ENCODE measurements around the gene HELZ2.
"Not testable (repeated sequence)": the region's sequence is repeated elsewhere in the genome, so short reads cannot be mapped to it uniquely, and the experiment has no call there.

The HELZ2 gene

GRCh38 chr20:63564036-63564810 is 9.8 kb downstream of the HELZ2 start:
- Histone ChIP-seq H3K9ac (ENCODE audit: low read depth in 1 of 2, low read length in 2 of 2) (no peak overlapping the region), H3K27me3 (ENCODE audit: control insufficient read depth in 1 of 2, insufficient read depth in 2 of 2, low read length in 2 of 2) (no peaks in the 10 kb centered on the region), H3K36me3 (ENCODE audit: control insufficient read depth in 1 of 2, insufficient read depth in 2 of 2, low read length in 2 of 2) (peaks cover 0 to 23% of the 10 kb centered on the region in 2 donors), H3K4me1 (ENCODE audit: control insufficient read depth in 1 of 2, insufficient read depth in 2 of 2, low read length in 2 of 2) (peaks cover 0 to 17% of the 10 kb centered on the region in 2 donors), H3K27ac (ENCODE audit: low read depth, low read length) (no peak overlapping the region), H3K9me3 (ENCODE audit: control insufficient read depth in 1 of 2, low read length in 2 of 2) (no peaks in the 10 kb centered on the region), H3K4me3 (ENCODE audit: low read depth in 1 of 2, low read length in 2 of 2) (no peak overlapping the region)

- Histone ChIP-seq H3K36me3 (ENCODE audit: control insufficient read depth in 1 of 2, insufficient read depth in 2 of 2, low read length in 2 of 2) (peaks cover 0 to 23% of the 10 kb centered on the region in 2 donors), H3K27me3 (ENCODE audit: control insufficient read depth in 1 of 2, insufficient read depth in 2 of 2, low read length in 2 of 2) (no peaks in the 10 kb centered on the region), H3K4me3 (ENCODE audit: low read depth in 1 of 2, low read length in 2 of 2) (no peak overlapping the region)
Measured at GRCh38 chr20:63563225-63563935, 10.7 kb downstream of the HELZ2 start.

GRCh38 chr20:63562461-63563224 is 11.4 kb downstream of the HELZ2 start:
- Histone ChIP-seq H3K9ac (ENCODE audit: low read depth in 1 of 2, low read length in 2 of 2) (no peak overlapping the region), H3K27me3 (ENCODE audit: control insufficient read depth in 1 of 2, insufficient read depth in 2 of 2, low read length in 2 of 2) (no peaks in the 10 kb centered on the region), H3K27ac (ENCODE audit: low read depth, low read length) (no peak overlapping the region), H3K4me3 (ENCODE audit: low read depth in 1 of 2, low read length in 2 of 2) (no peak overlapping the region), H3K4me1 (ENCODE audit: control insufficient read depth in 1 of 2, insufficient read depth in 2 of 2, low read length in 2 of 2) (peaks cover 0 to 5% of the 10 kb centered on the region in 2 donors), H3K9me3 (ENCODE audit: control insufficient read depth in 1 of 2, low read length in 2 of 2) (no peaks in the 10 kb centered on the region), H3K36me3 (ENCODE audit: control insufficient read depth in 1 of 2, insufficient read depth in 2 of 2, low read length in 2 of 2) (peaks cover 0 to 23% of the 10 kb centered on the region in 2 donors)

More at GRCh38 chr20:63563225-63563935, 10.7 kb downstream of the HELZ2 start:
- Histone ChIP-seq H3K9ac (ENCODE audit: low read depth in 1 of 2, low read length in 2 of 2) (no peak overlapping the region), H3K27ac (ENCODE audit: low read depth, low read length) (no peak overlapping the region), H3K9me3 (ENCODE audit: control insufficient read depth in 1 of 2, low read length in 2 of 2) (no peaks in the 10 kb centered on the region), H3K4me1 (ENCODE audit: control insufficient read depth in 1 of 2, insufficient read depth in 2 of 2, low read length in 2 of 2) (peaks cover 0 to 9% of the 10 kb centered on the region in 2 donors)

DNA sequence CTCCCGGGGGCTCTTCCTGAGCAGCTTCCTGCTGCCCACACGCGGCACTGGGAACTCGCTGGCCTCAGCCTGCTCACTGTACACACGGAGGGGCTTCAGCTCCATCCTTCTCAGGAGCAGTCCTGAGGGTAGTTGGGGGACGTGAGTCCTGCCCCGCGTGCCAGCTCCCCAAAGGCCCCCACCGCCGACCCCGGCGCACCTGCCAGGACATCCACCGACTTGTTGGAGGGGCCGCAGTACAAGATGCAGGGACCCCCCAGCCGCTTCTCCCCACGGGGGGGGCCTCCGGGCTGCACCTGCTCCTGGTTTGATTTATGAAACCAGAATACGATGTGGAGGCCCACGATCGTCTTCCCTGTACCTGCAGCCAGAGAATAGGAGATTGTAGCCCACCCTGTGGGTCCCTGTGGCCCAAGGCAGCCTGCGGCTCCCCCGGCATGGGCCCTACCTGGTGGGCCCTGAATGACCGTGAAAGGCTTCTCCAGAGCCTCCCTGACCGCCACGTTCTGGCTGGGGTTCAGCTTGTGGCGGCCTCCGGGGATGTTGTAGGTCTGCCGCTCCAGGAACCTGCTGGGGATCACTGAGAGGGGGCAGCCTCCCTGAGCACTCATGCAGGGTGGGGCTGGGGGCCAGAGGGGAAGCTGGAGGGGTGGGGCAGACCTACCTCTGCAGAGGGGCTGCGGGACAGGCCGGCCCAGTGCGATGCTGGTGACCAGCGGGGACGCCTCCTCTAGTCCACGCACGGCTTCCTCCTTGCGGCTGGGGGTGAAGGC is 12.2 kb downstream of the HELZ2 start:
- Histone ChIP-seq H3K4me3 (ENCODE audit: low read depth in 1 of 2, low read length in 2 of 2) (no peak overlapping the region), H3K9me3 (ENCODE audit: control insufficient read depth in 1 of 2, low read length in 2 of 2) (no peaks in the 10 kb centered on the region), H3K36me3 (ENCODE audit: control insufficient read depth in 1 of 2, insufficient read depth in 2 of 2, low read length in 2 of 2) (peaks cover 0 to 23% of the 10 kb centered on the region in 2 donors), H3K4me1 (ENCODE audit: control insufficient read depth in 1 of 2, insufficient read depth in 2 of 2, low read length in 2 of 2) (no peaks in the 10 kb centered on the region), H3K27me3 (ENCODE audit: control insufficient read depth in 1 of 2, insufficient read depth in 2 of 2, low read length in 2 of 2) (no peaks in the 10 kb centered on the region), H3K27ac (ENCODE audit: low read depth, low read length) (no peak overlapping the region), H3K9ac (ENCODE audit: low read depth in 1 of 2, low read length in 2 of 2) (no peak overlapping the region)

DNA sequence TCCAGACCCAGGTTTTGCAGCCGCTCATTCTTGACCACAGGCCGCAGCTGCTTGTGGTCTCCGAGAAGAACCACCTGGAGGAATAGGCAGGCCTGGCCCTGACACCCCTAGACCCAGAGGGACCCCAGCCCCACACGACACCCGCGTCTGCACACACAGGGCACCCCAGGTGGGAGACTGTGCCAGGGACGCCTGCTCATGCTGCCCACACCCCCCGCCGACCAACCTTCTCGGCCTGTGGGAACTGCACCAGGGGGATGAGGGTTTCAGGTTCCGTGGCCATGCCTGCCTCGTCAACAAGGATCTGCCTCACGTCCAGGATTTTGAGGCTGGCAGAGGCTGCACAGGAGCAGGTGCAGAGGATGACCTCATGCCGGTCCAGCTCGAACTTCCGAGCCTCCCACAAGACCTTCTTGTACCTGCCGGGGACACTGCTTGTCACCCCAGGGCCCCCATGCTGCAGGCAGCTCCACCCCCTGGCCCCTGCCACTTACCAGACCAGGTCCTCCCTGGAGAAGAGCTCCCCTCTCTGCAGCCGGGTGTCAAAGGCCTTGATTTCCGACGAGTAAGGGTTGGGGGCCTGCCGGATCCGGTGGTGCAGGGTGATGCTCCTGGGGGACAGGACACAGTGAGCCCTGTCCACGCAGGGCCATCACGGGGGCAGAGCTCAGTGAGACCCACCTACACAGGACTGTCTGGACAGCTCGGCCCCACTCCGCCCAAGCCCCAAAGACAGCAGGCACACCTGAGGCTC is 13.0 kb downstream of the HELZ2 start:
- Histone ChIP-seq H3K36me3 (ENCODE audit: control insufficient read depth in 1 of 2, insufficient read depth in 2 of 2, low read length in 2 of 2) (peaks cover 0 to 23% of the 10 kb centered on the region in 2 donors), H3K4me1 (ENCODE audit: control insufficient read depth in 1 of 2, insufficient read depth in 2 of 2, low read length in 2 of 2) (no peaks in the 10 kb centered on the region), H3K9ac (ENCODE audit: low read depth in 1 of 2, low read length in 2 of 2) (no peak overlapping the region), H3K27ac (ENCODE audit: low read depth, low read length) (no peak overlapping the region), H3K9me3 (ENCODE audit: control insufficient read depth in 1 of 2, low read length in 2 of 2) (no peaks in the 10 kb centered on the region), H3K4me3 (ENCODE audit: low read depth in 1 of 2, low read length in 2 of 2) (no peak overlapping the region), H3K27me3 (ENCODE audit: control insufficient read depth in 1 of 2, insufficient read depth in 2 of 2, low read length in 2 of 2) (no peaks in the 10 kb centered on the region)

DNA sequence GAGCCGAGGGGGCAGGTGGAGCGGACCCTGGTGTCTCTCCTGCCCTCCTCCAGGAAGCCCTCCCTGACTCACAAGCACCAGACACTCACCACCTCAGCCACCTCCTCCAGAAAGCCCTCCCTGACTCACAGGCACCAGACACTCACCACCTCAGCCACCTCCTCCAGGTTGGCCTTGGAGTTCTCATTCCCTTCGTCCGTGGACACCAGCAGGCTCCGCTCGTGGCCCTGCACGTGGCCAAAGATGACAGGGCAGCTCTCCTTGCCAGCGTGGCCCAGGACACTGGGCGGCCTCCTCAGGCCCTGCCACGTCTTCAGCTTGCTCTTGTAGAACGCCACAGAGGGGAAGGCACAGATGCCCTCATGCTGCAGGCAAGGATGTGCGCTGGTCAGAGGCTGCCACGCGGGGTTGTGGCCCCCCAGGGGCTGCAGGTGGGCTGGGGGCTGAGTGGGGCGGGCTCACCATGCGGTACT is 13.7 kb downstream of the HELZ2 start:
- Histone ChIP-seq H3K36me3 (ENCODE audit: control insufficient read depth in 1 of 2, insufficient read depth in 2 of 2, low read length in 2 of 2) (peaks cover 0 to 22% of the 10 kb centered on the region in 2 donors), H3K4me1 (ENCODE audit: control insufficient read depth in 1 of 2, insufficient read depth in 2 of 2, low read length in 2 of 2) (no peaks in the 10 kb centered on the region), H3K27ac (ENCODE audit: low read depth, low read length) (no peak overlapping the region), H3K4me3 (ENCODE audit: low read depth in 1 of 2, low read length in 2 of 2) (no peak overlapping the region), H3K9ac (ENCODE audit: low read depth in 1 of 2, low read length in 2 of 2) (no peak overlapping the region), H3K27me3 (ENCODE audit: control insufficient read depth in 1 of 2, insufficient read depth in 2 of 2, low read length in 2 of 2) (peaks cover 0 to 5% of the 10 kb centered on the region in 2 donors), H3K9me3 (ENCODE audit: control insufficient read depth in 1 of 2, low read length in 2 of 2) (no peaks in the 10 kb centered on the region)

DNA sequence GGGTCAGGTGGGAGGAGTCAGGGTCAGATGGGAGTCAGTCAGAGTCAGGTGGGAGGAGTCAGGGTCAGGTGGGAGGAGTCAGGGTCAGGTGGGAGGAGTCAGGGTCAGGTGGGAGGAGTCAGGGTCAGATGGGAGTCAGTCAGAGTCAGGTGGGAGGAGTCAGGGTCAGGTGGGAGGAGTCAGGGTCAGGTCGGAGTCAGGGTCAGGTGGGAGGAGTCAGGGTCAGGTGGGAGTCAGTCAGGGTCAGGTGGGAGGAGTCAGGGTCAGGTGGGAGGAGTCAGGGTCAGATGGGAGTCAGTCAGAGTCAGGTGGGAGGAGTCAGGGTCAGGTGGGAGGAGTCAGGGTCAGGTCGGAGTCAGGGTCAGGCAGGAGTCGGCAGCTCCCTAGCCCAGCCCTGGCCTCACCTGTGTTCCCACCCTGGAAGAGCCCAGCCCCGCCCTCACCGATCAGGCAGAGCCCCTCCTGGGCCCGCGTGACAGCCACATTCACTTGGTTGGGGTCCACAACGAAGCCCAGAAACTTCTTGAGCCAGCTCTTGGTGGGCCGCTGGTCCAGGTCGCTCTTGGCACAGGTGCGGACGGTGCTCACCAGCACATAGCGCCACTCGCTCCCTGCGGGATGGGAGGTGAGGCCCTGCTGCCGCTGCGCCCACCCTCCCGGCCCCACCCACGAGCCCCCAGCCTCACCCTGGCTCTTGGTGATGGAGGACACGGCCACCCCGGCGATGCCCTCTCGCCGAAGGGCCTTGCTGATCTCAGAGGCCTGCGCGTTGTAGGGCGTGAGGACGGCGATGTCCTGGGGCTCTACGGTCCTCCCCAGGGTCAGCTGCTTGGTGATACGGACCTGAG is 14.3 kb downstream of the HELZ2 start:
- not testable (repeated sequence) for H3K4me1 ChIP-seq (ENCODE audit: control insufficient read depth in 1 of 2, insufficient read depth in 2 of 2, low read length in 2 of 2); H3K4me3 ChIP-seq (ENCODE audit: low read depth in 1 of 2, low read length in 2 of 2); H3K9me3 ChIP-seq (ENCODE audit: control insufficient read depth in 1 of 2, low read length in 2 of 2); H3K9ac ChIP-seq (ENCODE audit: low read depth in 1 of 2, low read length in 2 of 2); H3K27ac ChIP-seq (ENCODE audit: low read depth, low read length); H3K27me3 ChIP-seq (ENCODE audit: control insufficient read depth in 1 of 2, insufficient read depth in 2 of 2, low read length in 2 of 2)
- peaks cover 0 to 19% of the 10 kb centered on the region in 2 donors for H3K36me3 ChIP-seq (ENCODE audit: control insufficient read depth in 1 of 2, insufficient read depth in 2 of 2, low read length in 2 of 2)

DNA sequence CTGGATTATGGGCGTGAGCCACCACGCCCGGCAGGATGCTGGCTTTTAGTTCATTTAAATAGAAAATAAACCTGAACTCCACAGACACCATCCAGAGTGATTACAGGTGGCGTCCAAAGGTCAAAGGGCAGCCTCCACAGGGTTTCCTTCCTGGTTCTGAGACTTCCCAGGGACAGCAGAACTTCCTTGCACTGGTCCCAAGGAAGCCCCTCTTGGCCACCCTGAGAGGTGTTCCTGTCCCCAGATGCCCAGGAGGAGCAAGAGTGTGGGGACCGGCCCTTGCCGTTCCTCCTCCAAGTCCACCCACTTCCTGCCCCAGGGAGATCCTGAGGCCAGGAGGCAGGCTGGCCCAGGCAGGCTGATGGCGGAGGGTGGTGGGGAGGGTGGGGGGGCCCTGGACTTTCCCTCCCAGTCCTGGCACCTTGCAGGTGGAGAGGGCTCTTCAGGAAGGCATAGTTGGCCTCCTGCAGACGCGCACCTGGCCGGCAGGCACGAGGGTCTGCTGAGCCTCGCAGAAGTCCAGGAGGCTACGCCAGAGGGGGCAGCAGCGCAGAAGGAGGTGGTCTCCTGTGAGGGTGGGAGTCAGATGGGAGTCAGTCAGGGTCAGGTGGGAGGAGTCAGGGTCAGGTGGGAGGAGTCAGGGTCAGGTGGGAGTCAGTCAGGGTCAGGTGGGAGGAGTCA is 15.1 kb downstream of the HELZ2 start:
- peaks cover 3 to 4% of the 10 kb centered on the region in 2 donors for H3K4me1 ChIP-seq (ENCODE audit: control insufficient read depth in 1 of 2, insufficient read depth in 2 of 2, low read length in 2 of 2)
- H3K4me3 ChIP-seq (ENCODE audit: low read depth in 1 of 2, low read length in 2 of 2) = no peak overlapping the region
- H3K27ac ChIP-seq (ENCODE audit: low read depth, low read length) = no peak overlapping the region
- peaks cover 0 to 6% of the 10 kb centered on the region in 2 donors for H3K27me3 ChIP-seq (ENCODE audit: control insufficient read depth in 1 of 2, insufficient read depth in 2 of 2, low read length in 2 of 2)
- no peak overlapping the region for H3K9ac ChIP-seq (ENCODE audit: low read depth in 1 of 2, low read length in 2 of 2)
- peaks cover 0 to 17% of the 10 kb centered on the region in 2 donors for H3K36me3 ChIP-seq (ENCODE audit: control insufficient read depth in 1 of 2, insufficient read depth in 2 of 2, low read length in 2 of 2)
- H3K9me3 ChIP-seq (ENCODE audit: control insufficient read depth in 1 of 2, low read length in 2 of 2) = no peaks in the 10 kb centered on the region
